Measurements from ENCODE around the gene CLSTN2. TPM values are rescaled to one million over a fixed set of nuclear protein-coding genes. Genes with fewer than 3 reads are reported as not detected.

The CLSTN2 gene
- total RNA-seq, 1 experiment from 2014 or later, result 0.68 TPM

- no peak overlapping the region for H4K8ac ChIP-seq (replicated peaks; ENCODE audit: insufficient read length, low read depth, low read length)
- no peak overlapping the region for H2BK20ac ChIP-seq (ENCODE audit: low read depth, low read length, poor library complexity, severe bottlenecking)
- H3K18ac ChIP-seq (ENCODE audit: insufficient read length, low read depth, low read length), result no peak overlapping the region
- no peak overlapping the region for H3K4me2 ChIP-seq (ENCODE audit: insufficient read depth, insufficient read length, low read length)
- H2BK120ac ChIP-seq (ENCODE audit: low read depth, low read length, poor library complexity, severe bottlenecking), result no peak overlapping the region
- H3K79me1 ChIP-seq (ENCODE audit: insufficient read depth, low read depth, low read length, poor library complexity, severe bottlenecking), result no peaks in the 10 kb centered on the region
- Mint-ChIP-seq H3K4me3 (no peak overlapping the region), H3K36me3 (ENCODE audit: insufficient read depth in 1 of 3, low read depth in 3 of 3) (no peaks in the 10 kb centered on the region; a peak in 2 of 7 replicates), H3K27me3 (ENCODE audit: low read depth) (peaks cover 2% of the 10 kb centered on the region; the same call in 1 of the 2 replicates), H3K27ac (no peak overlapping the region), H3K4me1 (no peaks in the 10 kb centered on the region), H3K9me3 (no peaks in the 10 kb centered on the region)
- H3T11ph ChIP-seq (ENCODE audit: low read length), result no peak overlapping the region
- TF ChIP-seq, protein P1, sequence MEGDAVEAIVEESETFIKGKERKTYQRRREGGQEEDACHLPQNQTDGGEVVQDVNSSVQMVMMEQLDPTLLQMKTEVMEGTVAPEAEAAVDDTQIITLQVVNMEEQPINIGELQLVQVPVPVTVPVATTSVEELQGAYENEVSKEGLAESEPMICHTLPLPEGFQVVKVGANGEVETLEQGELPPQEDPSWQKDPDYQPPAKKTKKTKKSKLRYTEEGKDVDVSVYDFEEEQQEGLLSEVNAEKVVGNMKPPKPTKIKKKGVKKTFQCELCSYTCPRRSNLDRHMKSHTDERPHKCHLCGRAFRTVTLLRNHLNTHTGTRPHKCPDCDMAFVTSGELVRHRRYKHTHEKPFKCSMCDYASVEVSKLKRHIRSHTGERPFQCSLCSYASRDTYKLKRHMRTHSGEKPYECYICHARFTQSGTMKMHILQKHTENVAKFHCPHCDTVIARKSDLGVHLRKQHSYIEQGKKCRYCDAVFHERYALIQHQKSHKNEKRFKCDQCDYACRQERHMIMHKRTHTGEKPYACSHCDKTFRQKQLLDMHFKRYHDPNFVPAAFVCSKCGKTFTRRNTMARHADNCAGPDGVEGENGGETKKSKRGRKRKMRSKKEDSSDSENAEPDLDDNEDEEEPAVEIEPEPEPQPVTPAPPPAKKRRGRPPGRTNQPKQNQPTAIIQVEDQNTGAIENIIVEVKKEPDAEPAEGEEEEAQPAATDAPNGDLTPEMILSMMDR (conservative IDR thresholded peaks at IDR 0.05), result no peak
- H3K27ac ChIP-seq (ENCODE audit: insufficient read length, low read depth, low read length), result no peak overlapping the region
- H4K91ac ChIP-seq (ENCODE audit: insufficient read length, low read depth, low read length), result no peak overlapping the region
- no peaks in the 10 kb centered on the region for H3K4me1 ChIP-seq (ENCODE audit: insufficient read depth, low read length)
- H2BK5ac ChIP-seq (ENCODE audit: insufficient read length, low read length), result no peak overlapping the region
- H3K79me2 ChIP-seq (ENCODE audit: insufficient read depth, low read length), result no peaks in the 10 kb centered on the region
- H3K9ac ChIP-seq (ENCODE audit: extremely low read depth, insufficient read length, low read length), result no peak overlapping the region
- no peaks in the 10 kb centered on the region for H3K27me3 ChIP-seq (ENCODE audit: insufficient read depth, low read length)
- no peak overlapping the region for H2BK15ac ChIP-seq (ENCODE audit: low read depth, low read length)
- no peaks in the 10 kb centered on the region for H3K23me2 ChIP-seq (ENCODE audit: insufficient read length, low read depth, low read length, poor library complexity, severe bottlenecking)
- no peaks in the 10 kb centered on the region for H3K9me3 ChIP-seq (ENCODE audit: control insufficient read depth, low read depth, low read length)
- no peak for DNase-seq
- H4K20me1 ChIP-seq (ENCODE audit: control insufficient read depth, insufficient read depth, insufficient read length), result no peaks in the 10 kb centered on the region
- H3K56ac ChIP-seq (ENCODE audit: insufficient read length, low read depth, low read length), result no peak overlapping the region
- H2AFZ ChIP-seq (ENCODE audit: low read length), result no peak overlapping the region
- no peak overlapping the region for H3K23ac ChIP-seq (ENCODE audit: insufficient read length, low read depth, low read length)
- H3K14ac ChIP-seq (ENCODE audit: insufficient read depth, low read length), result no peak overlapping the region
- H2AK5ac ChIP-seq (ENCODE audit: insufficient read length, low read length), result no peak overlapping the region
- H2BK12ac ChIP-seq (ENCODE audit: insufficient read length, low read depth, low read length), result no peak overlapping the region
- no peak overlapping the region for H4K5ac ChIP-seq (ENCODE audit: insufficient read length, low read depth, low read length)
- no peak overlapping the region for H3K4ac ChIP-seq (ENCODE audit: low read depth, low read length)
Observed at GRCh38 chr3:140186421-140186920, 251.5 kb downstream of the CLSTN2 start.

Measured in H9 (cell line).